HT-29 (cell line): ENCODE measurements around the gene IL13. TPM values are rescaled to one million over a fixed set of nuclear protein-coding genes. Genes with fewer than 3 reads are reported as not detected.
"Not testable (repeated sequence)": the region's sequence is repeated elsewhere in the genome, so short reads cannot be mapped to it uniquely, and the experiment has no call there.

ENCODE experiments used
- DNase-seq: peaks from one replicate; pipeline ENCODE4 v3.0.0-alpha.2; 2015; ENCODE audit warnings: low spot score
- total RNA-seq: library from RNA; depleted of rRNA; stranded (reverse); fragments of >200 nt; shearing (Covaris generic); gene quantifications from 2 replicates; pipeline ENCODE4 v1.2.3, GENCODE V29; 2014; rRNA removed

The IL13 gene
- total RNA-seq, result not detected in 2 replicates

DNA sequence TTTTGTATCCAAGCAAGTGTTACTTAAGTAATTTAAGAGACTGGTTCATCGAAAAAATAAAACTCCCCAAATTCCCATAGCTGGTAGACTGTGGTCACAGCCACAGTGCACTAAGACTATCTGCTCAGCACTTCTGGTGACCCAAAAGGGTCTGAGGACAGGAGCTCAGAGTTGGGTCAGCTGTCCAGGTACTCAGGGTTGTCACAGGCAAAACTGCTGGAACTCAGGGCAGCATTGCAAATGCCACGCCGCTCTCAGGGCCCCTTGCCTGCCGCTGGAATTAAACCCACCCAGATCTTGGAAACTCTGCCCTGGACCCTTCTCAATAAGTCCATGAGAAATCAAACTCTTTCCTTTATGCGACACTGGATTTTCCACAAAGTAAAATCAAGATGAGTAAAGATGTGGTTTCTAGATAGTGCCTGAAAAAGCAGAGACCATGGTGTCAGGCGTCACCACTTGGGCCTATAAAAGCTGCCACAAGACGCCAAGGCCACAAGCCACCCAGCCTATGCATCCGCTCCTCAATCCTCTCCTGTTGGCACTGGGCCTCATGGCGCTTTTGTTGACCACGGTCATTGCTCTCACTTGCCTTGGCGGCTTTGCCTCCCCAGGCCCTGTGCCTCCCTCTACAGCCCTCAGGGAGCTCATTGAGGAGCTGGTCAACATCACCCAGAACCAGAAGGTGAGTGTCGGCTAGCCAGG, at the start of gene IL13:
Gene IL13 (plus strand): TSS at position 498 of the 705 bp plus-strand sequence. CDS start 14 bp downstream, at position 512.
- no peak for DNase-seq

- no peak for DNase-seq
Measured at GRCh38 chr5:132611965-132612364, 46.0 kb upstream of the IL13 start.

DNA sequence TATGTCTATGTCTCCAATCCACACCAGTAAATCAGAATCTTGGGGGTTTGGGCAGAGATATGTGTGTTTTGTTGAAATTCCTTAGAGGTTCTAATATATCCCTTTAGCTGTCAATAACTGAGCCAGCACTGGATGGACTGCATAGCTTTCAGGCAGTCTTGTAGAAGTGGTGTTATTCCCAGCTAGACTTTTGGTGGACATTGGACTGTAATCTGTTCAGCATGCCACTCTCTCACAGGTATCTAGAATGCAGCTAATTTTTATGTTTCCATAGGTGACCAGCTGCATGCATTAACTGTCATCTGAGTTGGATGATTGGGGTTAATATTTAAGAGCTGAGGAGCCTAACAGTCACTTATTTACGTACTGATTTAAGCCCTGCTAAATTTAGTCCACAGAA, 45.1 kb upstream of the IL13 start:
- no peak for DNase-seq

DNA sequence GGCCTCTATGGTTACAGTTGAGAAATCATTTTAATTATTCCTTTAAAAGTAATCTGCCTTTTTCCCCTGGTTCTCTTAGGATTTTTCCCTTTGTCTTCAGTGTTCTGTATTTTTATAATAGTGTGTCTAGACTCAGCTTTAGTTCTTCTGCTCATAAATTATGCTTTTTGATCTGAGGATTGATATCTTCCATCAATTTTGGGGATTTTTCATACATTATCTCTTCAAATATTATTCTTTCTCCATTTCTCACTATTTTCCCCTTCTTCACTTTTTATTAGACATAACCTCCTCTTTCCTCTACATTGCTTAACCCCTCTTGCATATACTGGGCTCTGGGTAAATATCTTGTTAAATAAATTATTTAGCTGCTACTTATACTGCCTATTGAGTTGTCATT, 36.3 kb upstream of the IL13 start:
- no peak for DNase-seq

DNA sequence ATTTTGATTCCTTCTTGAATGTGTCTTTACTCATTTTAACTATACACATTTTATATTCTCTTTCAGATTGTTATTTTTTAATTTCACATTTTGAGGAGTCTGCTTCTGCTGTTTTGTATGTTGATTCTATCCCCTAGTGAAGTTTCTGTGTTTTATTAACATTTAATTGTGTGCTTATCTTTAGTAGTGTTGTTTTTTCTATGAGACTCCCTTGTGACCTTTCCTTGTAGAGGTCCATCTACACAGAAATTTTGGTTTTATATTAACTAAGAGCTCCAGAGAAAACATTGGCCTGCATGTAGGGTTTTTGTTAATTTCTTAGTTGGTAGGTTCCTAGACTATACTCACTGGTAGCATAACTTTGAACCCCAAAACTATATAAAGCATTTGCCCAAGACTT, 35.4 kb upstream of the IL13 start:
- no peak for DNase-seq

GRCh38 chr5:132627470-132627869, 30.5 kb upstream of the IL13 start:
- no peak for DNase-seq

DNA sequence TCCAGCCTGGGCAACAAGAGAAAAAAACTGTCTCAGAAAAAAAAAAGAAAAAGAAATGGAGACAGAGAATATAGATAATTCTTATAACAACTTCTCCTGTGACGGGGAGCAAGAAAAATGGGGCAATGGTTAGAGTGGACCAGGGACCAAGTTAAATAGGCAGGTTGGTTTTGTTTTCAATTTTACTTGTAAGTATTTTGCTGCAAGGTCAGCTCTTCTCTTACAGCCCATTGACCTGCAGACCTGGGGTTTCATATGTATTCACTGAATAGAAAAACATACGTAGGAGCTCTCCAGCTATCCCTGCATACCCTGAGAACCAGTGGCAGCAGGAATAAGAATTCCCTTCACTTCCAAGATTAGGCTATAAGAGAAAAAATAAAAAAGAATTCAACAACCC, 29.2 kb upstream of the IL13 start:
- DNase-seq, result no peak

DNA sequence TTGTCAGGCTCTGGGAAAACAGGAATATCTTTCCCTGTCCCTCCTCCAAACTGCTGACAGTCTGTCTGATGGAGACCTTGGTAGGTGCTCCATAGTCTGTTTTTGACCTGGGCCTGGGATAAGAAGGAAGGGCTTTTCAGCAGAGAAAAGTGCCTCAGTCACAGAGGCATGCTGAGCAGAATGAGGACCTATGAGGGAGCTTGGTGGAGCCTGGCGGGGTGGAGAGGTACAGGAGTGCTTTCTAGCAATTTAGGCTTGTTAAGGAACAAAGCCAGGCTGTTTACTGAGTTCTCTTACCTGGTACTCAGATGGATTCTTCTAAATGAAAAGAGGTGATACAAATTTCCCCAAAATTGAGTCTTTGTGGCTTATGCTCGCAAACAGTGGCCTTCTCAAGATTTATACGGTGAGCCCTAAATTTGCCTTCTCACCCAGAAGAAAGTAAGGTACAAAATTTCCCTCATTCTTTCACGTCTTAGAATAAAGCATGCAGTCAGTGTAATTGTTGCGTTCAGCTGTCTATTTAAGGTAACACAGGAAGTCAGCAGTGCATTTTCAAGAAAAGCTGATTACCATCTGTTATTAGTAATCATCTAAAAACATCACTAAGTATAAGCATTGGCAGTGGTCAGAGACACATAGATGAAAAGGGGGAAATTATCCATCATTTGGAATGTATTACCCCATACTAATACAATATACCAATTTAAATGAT, 28.6 kb upstream of the IL13 start:
- DNase-seq, result no peak

GRCh38 chr5:132633587-132633986, 24.4 kb upstream of the IL13 start:
- DNase-seq, result not testable (repeated sequence)

DNA sequence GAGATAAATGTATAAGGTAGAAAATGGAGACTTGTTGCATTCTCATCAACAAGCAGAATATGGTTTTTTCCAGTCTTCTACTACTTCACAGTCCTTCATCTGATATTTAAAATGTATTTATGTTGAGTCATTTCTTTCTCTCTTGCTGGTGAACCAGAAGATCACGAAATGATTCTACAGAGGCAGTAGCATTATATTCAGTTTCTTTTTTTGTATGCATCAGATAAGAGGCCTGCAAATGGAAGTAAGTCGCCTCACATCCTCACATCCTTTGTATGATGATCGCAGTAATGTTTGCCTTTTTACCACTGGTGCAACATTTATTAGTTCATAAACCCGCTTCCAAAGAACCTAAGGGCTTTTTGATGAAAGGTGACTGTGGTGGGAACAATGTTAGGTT, 22.1 kb upstream of the IL13 start:
- DNase-seq, result no peak

- no peak for DNase-seq
Measured at GRCh38 chr5:132637241-132637640, 20.7 kb upstream of the IL13 start.

DNA sequence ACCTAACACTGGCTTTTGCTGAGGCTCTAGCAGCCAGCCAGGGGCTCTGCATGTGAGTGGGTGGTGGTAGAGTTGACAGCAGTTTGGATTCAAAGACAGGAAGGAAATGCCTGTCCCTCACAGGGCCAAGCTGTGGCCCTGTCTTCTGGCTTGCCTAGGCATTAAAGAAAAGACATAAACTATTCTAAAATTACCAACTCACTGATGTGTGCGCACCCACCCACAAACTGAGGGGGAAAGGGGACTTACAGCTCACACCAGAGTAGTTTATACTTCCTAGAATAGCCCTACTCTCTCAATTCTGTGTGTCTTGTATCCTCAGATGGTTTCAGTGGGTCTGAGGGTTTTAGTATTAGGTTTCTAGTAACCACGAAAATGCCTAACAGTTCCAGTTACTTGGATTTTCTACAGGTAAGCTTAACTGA, 18.3 kb upstream of the IL13 start:
- DNase-seq, result no peak

DNA sequence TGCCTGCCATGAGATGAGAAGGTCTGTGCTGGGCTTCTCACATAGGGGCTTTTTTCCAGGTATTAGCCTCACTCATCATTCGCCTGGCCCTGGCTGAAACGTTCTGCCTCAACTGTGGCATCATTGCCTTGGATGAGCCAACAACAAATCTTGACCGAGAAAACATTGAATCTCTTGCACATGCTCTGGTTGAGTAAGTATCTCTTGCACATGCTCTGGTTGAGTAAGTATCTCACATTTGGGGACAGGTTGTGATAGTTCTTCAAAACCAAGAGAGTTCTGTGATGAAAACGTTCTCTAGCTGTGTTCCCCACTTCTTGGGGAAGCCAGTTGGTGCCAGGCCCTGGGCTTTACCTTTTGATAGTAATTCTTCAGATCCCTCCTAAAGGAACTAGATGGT, 17.4 kb upstream of the IL13 start:
- DNase-seq, result no peak

GRCh38 chr5:132641241-132641723, 16.7 kb upstream of the IL13 start:
- DNase-seq, result no peak

DNA sequence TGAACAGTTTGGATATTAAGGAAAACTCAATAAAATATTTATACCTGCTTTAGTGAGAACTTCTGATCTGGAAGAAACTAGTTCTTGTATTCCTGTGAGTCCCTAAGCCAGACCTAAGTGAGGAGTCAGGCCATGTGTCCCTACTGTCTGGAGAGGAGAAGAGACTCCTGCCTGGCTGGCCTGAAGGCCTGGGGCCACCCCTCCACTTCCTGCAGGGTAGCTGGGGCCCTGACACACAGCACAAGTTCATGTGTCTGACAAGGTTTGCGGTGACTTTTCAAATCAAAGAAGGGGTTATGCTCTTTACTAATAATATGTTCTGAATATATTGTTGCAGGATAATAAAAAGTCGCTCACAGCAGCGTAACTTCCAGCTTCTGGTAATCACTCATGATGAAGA, 16.1 kb upstream of the IL13 start:
- DNase-seq, result no peak

GRCh38 chr5:132644177-132644576, 13.8 kb upstream of the IL13 start:
- no peak for DNase-seq

- DNase-seq, result no peak
Measured at GRCh38 chr5:132646583-132647266, 11.2 kb upstream of the IL13 start.

DNA sequence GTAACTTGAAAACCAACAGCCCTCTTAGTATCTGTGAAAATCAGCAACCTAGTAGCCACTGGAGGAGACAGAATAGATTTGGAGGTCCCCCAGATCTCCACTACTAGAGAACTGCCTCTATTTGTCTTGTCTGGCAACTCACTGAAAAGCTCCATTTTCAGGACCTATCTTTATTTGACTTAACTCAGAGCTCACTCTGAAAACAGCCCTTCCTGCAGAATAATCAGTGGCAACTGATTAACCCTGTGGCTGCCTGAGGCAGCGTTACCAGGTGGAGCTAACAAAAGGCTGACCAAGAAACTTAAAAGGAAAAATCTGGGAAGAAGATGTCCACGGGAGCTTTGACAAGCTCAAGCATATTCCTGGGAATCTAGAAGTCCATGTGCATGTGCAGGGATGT, 10.5 kb upstream of the IL13 start:
- DNase-seq, result no peak

GRCh38 chr5:132648355-132648754, 9.6 kb upstream of the IL13 start:
- no peak for DNase-seq

GRCh38 chr5:132651838-132652469, 6.0 kb upstream of the IL13 start:
- DNase-seq, result no peak

GRCh38 chr5:132653716-132654115, 4.3 kb upstream of the IL13 start:
- no peak for DNase-seq
